CD4-positive, alpha-beta T cell (primary cell): ENCODE results near the gene SYT17. TPM values are rescaled to one million over a fixed set of nuclear protein-coding genes. Genes with fewer than 3 reads are reported as not detected.

Experiments used
- ATAC-seq: fragments of 200-7000 bp; cut with Tn5 transposase; one replicate; pipeline ENCODE4 v1.10.0; 2022; ENCODE audit warnings: mild to moderate bottlenecking; ENCODE audit not compliant: poor library complexity
- CTCF ChIA-PET: fragments of 350-600 bp; sonication (Branson Sonifier 250); formaldehyde crosslinking; loops from one replicate; lab custom pipeline; 2021; ENCODE audit warnings: antibody characterized with exemption, inconsistent platforms; lab: Charles Lee
- POLR2A ChIA-PET: fragments of 350-600 bp; sonication (Branson Sonifier 250); formaldehyde crosslinking; loops from one replicate; lab custom pipeline; 2021; ENCODE audit warnings: antibody characterized with exemption, inconsistent platforms; lab: Charles Lee
- DNase-seq, 14 experiments: peaks; one replicate each; pipeline ENCODE4 v3.0.0-alpha.2; 2013 to 2020; ENCODE audit warnings: mixed read lengths in 2 of 14
- H3K27ac ChIP-seq, 2 donors: one replicate each; pipeline versions ENCODE4 v1.5.1 to v1.7.0; 2013; ENCODE audit warnings: low read length in 2 of 2, low read depth in 1 of 2, mild to moderate bottlenecking in 1 of 2
- H3K27me3 ChIP-seq, 2 experiments: 1 replicate in 1 of 2; 2 replicates in 1 of 2; pipeline versions ENCODE4 v1.6.1 to v1.7.0; 2013; ENCODE audit warnings: low read length in 2 of 2, control low read depth in 1 of 2, mild to moderate bottlenecking in 1 of 2, moderate library complexity in 1 of 2; ENCODE audit not compliant: insufficient read depth in 2 of 2, control insufficient read depth in 1 of 2
- H3K36me3 ChIP-seq: one replicate; pipeline ENCODE4 v1.6.1; 2013; ENCODE audit warnings: low read length, control low read depth; ENCODE audit not compliant: insufficient read depth
- H3K4me1 ChIP-seq: one replicate; pipeline ENCODE4 v1.6.1; 2013; ENCODE audit warnings: low read length, control low read depth; ENCODE audit not compliant: insufficient read depth
- H3K4me3 ChIP-seq: one replicate; pipeline ENCODE4 v1.5.1; 2013; ENCODE audit warnings: mild to moderate bottlenecking, low read length, moderate library complexity
- H3K9me3 ChIP-seq, 2 experiments: 1 replicate in 1 of 2; 2 replicates in 1 of 2; pipeline versions ENCODE4 v1.6.1 to v1.7.0; 2013; ENCODE audit warnings: low read length in 2 of 2, mild to moderate bottlenecking in 2 of 2, control low read depth in 1 of 2, moderate library complexity in 1 of 2; ENCODE audit not compliant: control insufficient read depth in 1 of 2, insufficient read depth in 1 of 2
- H3K27ac Mint-ChIP-seq: one replicate; pipeline ENCODE4 v1.8.0; 2020; ENCODE audit warnings: mixed read lengths
- H3K27me3 Mint-ChIP-seq: one replicate; pipeline ENCODE4 v1.8.0; 2021; ENCODE audit warnings: mixed read lengths
- H3K36me3 Mint-ChIP-seq: one replicate; pipeline ENCODE4 v1.8.0; 2021; ENCODE audit warnings: low read depth, mixed read lengths
- H3K4me1 Mint-ChIP-seq: one replicate; pipeline ENCODE4 v1.8.0; 2021; ENCODE audit warnings: low read depth, mixed read lengths
- H3K4me3 Mint-ChIP-seq: one replicate; pipeline ENCODE4 v1.8.0; 2020; ENCODE audit warnings: mild to moderate bottlenecking, mixed read lengths
- H3K9me3 Mint-ChIP-seq: one replicate; pipeline ENCODE4 v1.8.0; 2020; ENCODE audit warnings: mixed read lengths
- CTCF ChIP-seq: fragments of 200-600 bp; IDR thresholded peaks from one replicate; pipeline ENCODE4 v1.8.0; 2022; ENCODE audit warnings: antibody characterized with exemption, mild to moderate bottlenecking
- intact Hi-C, 2 experiments: fragments of 100-400 bp; cut with DNase I in 1 of 2; cut with micrococcal nuclease in 1 of 2; formaldehyde crosslinking; loops; one replicate each; pipeline versions ENCODE4 v1.15.1 to v1.9.0; 2023 to 2025; cut with DNase I, micrococcal nuclease
- total RNA-seq, 174 experiments: library from RNA in 2 of 174; stranded (reverse) in 2 of 174; gene quantifications; one replicate each; pipeline ENCODE4 v1.2.3 and lab custom pipeline; 2021 to 2026

SYT17 gene
- total RNA-seq, 2 experiments from 2014 or later, result not detected

GRCh38 chr16:19308392-19308791 is 140.4 kb downstream of the SYT17 start:
- DNase-seq (no peak), ATAC-seq (no peak)
- H3K9me3 ChIP-seq, result peaks cover 0 to 5% of the 10 kb centered on the region in 2 experiments
- H3K36me3 ChIP-seq, result no peaks in the 10 kb centered on the region
- H3K27ac Mint-ChIP-seq, result no peak overlapping the region
- H3K27ac ChIP-seq, result no peak overlapping the region
- peaks cover 9% of the 10 kb centered on the region for H3K27me3 Mint-ChIP-seq
- TF ChIP-seq CTCF, result no peak
- H3K4me3 Mint-ChIP-seq, result no peak overlapping the region
- H3K27me3 ChIP-seq, result no peaks in the 10 kb centered on the region
- H3K4me3 ChIP-seq, result no peak overlapping the region
- intact Hi-C loops, result no loop called here
- no peaks in the 10 kb centered on the region for H3K4me1 ChIP-seq
- CTCF ChIA-PET, result no interaction called here
- no peaks in the 10 kb centered on the region for H3K4me1 Mint-ChIP-seq
- POLR2A ChIA-PET, result no interaction called here
- no peaks in the 10 kb centered on the region for H3K36me3 Mint-ChIP-seq
- no peaks in the 10 kb centered on the region for H3K9me3 Mint-ChIP-seq

- no peak for TF ChIP-seq CTCF
- peaks cover 0 to 5% of the 10 kb centered on the region in 2 experiments for H3K9me3 ChIP-seq
Measured at GRCh38 chr16:19309178-19309577, 141.1 kb downstream of the SYT17 start.

GRCh38 chr16:19314718-19315425 is 146.8 kb downstream of the SYT17 start:
- POLR2A ChIA-PET, result no interaction called here
- CTCF ChIA-PET, result no interaction called here
- H3K27ac ChIP-seq, result no peak overlapping the region
- no peak overlapping the region for H3K27ac Mint-ChIP-seq
- H3K36me3 ChIP-seq, result no peaks in the 10 kb centered on the region
- no peaks in the 10 kb centered on the region for H3K36me3 Mint-ChIP-seq
- intact Hi-C loops, result no loop called here
- H3K4me3 Mint-ChIP-seq, result no peak overlapping the region
- no peaks in the 10 kb centered on the region for H3K9me3 Mint-ChIP-seq
- H3K4me1 Mint-ChIP-seq, result no peaks in the 10 kb centered on the region
- DNase-seq, result no peak
- H3K27me3 ChIP-seq, result peaks cover 0 to 2% of the 10 kb centered on the region in 2 experiments
- TF ChIP-seq CTCF, result no peak
- no peak for ATAC-seq
- H3K4me3 ChIP-seq, result no peak overlapping the region
- no peaks in the 10 kb centered on the region for H3K27me3 Mint-ChIP-seq
- H3K4me1 ChIP-seq, result no peaks in the 10 kb centered on the region
- no peaks in the 10 kb centered on the region for H3K9me3 ChIP-seq

More at GRCh38 chr16:19309178-19309577, 141.1 kb downstream of the SYT17 start:
- Mint-ChIP-seq H3K36me3 (no peaks in the 10 kb centered on the region), H3K4me3 (no peak overlapping the region), H3K27ac (no peak overlapping the region), H3K27me3 (peaks cover 9% of the 10 kb centered on the region), H3K4me1 (no peaks in the 10 kb centered on the region), H3K9me3 (no peaks in the 10 kb centered on the region)
- Histone ChIP-seq H3K27me3 (no peaks in the 10 kb centered on the region), H3K27ac (no peak overlapping the region), H3K36me3 (no peaks in the 10 kb centered on the region), H3K4me3 (no peak overlapping the region), H3K4me1 (no peaks in the 10 kb centered on the region)
- no peak for DNase-seq
- ChIA-PET CTCF (no interaction called here), POLR2A (no interaction called here)
- ATAC-seq, result no peak
- intact Hi-C loops, result no loop called here
